Activated gamma-delta T cell treated with anti-CD3 and anti-CD28 coated beads, Interleukin-2, amount 50 U/mL, for 16 hours (primary cell): Measurements from ENCODE around the gene RABGAP1.

Experiments used
- DNase-seq: peaks from one replicate; pipeline ENCODE4 v3.0.0-alpha.2; 2020; ENCODE audit warnings: low read depth

Gene RABGAP1

GRCh38 chr9:123083680-123084079 is 142.9 kb downstream of the RABGAP1 start:
- DNase-seq = no peak

DNA sequence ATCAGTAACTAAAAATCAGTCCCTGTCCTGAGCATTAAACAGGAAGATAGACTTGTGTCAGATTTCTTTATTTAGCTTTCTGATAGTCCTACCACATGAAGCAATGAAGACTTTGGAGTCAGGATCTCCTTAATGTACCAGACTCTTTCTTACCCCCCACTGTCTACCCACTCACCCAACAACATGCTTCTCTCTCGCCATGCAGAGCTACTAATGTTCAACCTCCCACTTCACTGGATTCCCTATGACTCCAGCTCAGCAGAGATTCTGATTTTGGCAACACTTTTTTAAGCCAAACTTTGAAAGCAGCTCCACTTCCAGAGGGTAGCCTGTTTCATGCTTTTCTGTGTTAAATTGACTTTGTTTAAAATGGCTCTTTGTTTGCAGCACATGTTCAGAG is 143.4 kb downstream of the RABGAP1 start:
- DNase-seq = no peak

DNA sequence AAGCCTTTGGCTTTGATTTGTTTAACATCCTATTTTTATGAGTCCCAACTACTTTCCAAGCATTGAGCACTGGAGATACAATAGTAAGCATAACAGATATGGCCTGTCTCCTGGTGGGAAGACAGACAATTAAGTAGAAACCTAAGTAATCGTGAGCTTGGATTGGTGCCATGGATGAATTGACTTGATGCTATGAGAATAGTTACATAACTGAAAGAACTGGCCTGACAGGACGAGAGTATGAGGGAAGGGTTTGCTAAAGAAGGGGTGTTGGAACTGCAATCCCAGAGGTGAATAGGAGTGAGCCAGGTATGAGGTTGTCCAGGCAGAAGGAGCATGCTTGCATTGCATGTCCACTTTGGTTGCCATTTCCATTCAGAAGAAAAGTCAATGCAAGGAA is 145.1 kb downstream of the RABGAP1 start:
- no peak for DNase-seq

DNA sequence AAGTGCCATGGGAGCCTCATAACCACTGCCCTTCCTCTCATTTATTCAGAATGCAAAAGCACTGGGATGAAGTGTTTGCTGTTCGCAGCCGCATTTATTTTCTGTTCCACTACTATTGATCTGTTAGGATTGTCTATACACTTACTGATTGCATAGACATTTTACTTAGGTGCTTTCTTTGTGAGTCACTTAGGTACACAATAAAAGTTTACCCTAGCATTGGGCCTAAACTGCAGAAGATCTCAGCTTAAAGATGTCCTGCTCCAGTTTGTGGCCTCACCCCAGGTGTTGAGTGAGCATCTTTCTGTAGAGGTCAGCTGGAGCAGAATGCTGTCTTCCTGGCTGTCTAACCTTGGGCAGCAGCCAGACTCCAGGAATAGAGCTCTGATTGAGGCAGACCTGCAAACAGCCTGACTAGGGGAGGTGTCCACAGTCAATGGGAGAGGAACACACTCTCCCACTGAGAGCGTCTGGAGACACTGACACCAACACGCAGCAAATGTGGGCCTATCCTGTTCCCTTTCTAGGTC is 146.6 kb downstream of the RABGAP1 start:
- DNase-seq = no peak

GRCh38 chr9:123089040-123089439 is 148.2 kb downstream of the RABGAP1 start:
- DNase-seq = no peak

GRCh38 chr9:123089790-123090189 is 149.0 kb downstream of the RABGAP1 start:
- DNase-seq = no peak

DNA sequence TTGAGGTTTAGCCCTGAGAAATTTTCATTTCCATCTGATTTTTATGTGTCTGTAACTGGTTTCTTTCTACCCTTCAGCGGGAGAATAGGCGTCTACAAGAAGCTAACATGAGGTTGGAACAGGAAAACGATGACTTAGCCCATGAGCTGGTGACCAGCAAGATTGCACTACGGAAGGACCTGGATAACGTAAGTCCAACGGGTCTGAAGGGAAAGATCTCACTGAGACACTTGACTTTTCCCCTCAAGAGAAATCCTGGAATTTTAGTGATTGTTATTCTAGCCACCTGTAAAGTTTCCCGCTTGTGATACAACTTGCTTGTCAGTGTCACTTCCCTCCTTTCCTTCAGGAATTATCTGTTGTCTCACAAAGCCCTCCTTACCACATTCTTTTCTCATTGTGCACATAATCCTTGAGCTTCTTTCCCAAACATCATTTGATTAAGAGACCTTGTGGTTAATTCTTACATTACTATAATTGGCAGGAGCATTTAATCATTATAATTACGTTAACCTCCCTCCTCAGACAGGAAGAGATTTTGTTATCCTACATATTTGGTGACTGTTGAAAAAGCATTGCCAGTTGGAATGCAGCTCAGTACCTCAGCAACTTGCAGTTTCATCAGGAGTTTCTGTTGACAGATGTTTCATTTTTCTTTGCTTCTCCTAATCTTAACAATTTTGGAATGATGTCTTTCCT is 149.5 kb downstream of the RABGAP1 start:
- no peak for DNase-seq

DNA sequence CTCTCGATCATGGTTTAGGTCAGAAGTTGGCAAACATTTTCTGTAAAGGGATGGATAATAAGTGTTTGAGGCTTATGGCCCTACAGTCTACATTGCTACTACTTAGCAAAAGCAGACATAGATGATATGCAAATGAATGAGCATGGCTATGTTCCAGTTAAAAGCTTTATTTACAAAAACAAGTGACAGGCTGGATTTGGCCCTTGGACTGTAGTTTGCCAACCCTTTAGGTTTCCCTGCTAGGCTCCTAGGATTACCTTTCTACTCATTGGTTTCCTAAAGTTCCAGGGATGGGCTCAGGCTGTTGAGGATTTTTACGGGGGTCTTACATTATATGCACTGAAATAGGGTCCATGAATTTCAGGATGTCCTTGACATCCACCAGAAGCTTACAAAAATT is 150.1 kb downstream of the RABGAP1 start:
- DNase-seq = no peak

DNA sequence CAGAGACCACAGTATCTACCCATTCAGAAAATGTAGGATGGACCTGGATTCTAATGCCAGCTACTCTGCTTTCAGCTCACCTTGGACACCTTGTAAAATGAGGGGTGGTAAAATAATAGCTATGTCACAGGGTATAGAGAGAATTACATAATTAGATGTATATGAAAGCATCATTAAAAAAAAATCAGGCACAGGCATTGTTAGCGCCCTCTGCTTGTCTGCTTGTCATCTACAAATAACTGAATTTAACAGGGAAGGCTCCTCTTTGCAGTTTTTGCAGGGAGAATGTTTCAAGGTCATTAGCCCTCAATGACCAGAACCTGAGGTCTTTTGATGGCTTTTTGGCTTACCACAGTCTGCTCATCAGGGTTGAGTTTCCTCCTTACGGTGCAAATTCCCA is 150.6 kb downstream of the RABGAP1 start:
- no peak for DNase-seq

DNA sequence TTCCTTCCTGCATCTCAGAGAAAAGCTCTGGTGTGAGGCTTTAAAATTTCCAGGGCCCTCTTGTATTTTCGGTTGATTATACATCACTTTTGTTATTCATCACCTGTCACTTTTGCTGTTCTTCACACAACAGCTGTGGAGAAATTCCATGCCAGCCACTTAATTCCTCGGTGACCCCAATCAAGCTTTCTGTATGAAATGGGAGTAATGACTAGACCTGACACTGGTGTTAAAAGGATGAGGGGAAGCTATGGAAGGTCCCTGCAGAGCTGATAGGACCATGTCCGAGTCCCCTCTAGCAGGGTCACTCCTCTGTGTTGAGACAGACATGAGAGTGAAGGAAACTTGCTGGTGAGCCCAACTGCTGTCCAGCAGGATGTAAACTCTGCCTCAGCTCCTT is 152.3 kb downstream of the RABGAP1 start:
- no peak for DNase-seq

DNA sequence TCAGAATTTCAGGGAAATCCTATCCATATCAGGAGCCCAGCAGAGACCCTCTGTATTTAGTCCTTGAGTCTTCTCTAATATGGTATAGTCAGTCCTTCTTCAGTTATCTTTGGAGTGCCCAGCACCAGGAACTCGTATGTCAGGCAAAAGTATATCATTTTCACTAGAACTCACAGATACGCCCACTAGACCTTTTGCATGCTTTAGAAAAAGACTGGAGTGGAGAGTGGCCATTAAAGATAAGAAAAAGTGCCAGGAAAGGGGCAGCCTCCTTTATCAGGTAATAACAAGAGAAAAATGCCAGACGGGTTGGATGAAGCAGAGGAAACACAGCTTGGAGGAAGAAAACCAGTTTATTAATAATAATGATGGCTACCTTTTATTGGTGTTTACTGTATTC is 156.2 kb downstream of the RABGAP1 start:
- DNase-seq = no peak

- DNase-seq = no peak
Measured at GRCh38 chr9:123097430-123098095, 156.7 kb downstream of the RABGAP1 start.

DNA sequence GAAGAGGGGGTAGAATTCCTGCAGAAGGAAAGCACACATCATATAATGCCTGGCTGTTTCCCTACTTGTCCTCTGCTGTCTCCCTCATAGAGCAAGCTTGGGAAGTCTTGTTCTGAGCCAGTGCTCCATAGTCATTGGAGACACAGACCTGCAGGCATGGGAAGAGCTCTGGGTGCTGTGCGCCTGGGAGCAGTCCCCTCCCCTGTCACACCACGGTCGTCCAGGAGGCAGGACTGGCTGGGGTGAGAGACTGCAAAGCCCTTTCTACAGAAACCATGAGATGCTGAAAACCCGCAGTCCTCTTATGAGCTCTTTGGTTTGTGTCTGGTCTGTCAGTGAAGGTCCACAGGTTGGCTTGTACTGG is 157.3 kb downstream of the RABGAP1 start:
- DNase-seq = no peak

DNA sequence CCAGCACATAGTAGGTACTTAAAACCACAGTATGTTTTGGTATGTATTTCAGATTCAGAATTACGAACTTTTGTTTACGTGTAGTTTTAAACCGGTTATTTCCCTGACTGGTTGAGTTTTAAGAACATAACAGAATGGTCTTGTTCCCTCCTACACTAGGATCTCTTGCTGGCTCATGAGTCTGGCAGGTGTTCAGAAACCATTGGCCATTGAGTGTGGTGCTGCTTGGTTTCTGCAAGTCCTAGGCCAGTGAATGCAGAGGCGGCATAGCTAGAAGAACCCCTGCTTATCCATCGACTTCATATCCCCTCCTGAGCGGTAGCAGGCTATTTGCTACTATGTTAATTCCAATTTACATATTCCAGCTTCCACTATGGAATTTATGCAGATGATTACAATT is 158.2 kb downstream of the RABGAP1 start:
- no peak for DNase-seq

DNA sequence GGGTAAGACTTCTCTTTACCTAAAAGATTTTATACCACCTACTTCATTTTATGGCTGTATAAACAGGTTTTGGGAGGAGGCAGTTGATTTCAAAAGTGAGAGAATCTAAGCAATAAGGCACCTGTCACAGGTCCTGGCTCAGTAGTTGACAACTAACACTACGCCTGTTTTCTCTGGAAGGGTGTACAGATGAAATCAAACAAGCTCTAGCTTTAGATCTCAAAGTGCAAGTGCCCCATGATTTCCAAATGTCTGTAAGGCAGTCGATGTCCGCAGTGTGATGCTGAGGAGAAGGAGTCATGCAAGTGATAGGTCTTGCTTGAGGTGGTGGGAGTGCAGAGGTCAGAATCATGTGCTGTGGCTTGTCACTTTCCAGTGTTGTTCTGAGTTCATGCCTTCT is 158.7 kb downstream of the RABGAP1 start:
- no peak for DNase-seq

- no peak for DNase-seq
Measured at GRCh38 chr9:123102375-123103113, 161.7 kb downstream of the RABGAP1 start.

DNA sequence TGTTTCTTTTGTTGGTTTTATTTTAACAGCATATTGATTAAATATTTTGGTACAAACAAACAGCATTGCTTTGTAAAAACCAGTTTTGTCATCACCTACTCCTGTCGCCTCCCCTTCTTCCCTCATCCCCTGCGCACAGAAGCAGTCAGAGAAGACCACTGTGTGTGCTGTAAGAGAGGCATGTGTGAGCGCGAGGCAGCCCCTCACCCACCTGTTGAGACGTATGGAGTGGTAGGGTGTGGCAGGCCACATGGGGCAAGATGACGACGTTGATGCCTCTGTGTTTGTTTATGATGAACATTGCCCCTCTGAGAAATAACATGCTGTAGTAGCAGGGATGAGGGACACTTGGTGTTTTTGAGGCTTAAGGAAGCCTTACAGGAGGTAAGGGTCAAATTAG is 164.0 kb downstream of the RABGAP1 start:
- DNase-seq = no peak

- DNase-seq = no peak
Measured at GRCh38 chr9:123105490-123105889, 164.7 kb downstream of the RABGAP1 start.

- DNase-seq = no peak
Measured at GRCh38 chr9:123107639-123108285, 166.9 kb downstream of the RABGAP1 start.

DNA sequence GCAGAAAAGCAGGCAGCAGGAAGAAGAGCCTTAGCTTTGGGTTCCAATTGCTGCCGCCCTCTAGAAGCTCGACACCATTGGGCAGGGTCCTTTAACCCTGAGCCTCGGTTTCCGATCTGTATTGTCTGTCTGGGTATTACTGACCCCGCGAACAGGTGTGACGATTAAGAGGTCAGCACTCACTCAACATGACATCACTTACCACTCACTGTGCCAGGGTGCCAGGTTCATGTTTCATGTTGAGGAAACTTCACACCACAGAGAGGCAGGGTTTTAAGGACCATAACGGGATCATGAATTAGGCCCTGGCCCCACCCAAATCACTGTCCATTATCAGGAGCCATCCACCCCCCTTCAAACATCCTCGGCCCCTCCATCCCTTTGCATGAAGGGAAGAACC is 168.2 kb downstream of the RABGAP1 start:
- DNase-seq = no peak

GRCh38 chr9:123109540-123110279 is 168.9 kb downstream of the RABGAP1 start:
- no peak for DNase-seq
